Measurements from ENCODE around the gene NME4.
A peak's percentile ranks its signal among the peaks of the same experiment; 100 is the strongest.
"Not testable (repeated sequence)": the region's sequence is repeated elsewhere in the genome, so short reads cannot be mapped to it uniquely, and the experiment has no call there.

NME4 gene

GRCh38 chr16:397135-397661, at the start of gene NME4:
NME4 (plus strand) TSS chr16:397199; CDS start chr16:397223, 24 bp downstream.
- DNase-seq (ENCODE audit: low read depth in 2 of 2, low spot score in 1 of 2) = no peak

- DNase-seq (ENCODE audit: low read depth in 2 of 2, low spot score in 1 of 2) = no peak
Observed at GRCh38 chr16:347203-347602, 49.8 kb upstream of the NME4 start.

DNA sequence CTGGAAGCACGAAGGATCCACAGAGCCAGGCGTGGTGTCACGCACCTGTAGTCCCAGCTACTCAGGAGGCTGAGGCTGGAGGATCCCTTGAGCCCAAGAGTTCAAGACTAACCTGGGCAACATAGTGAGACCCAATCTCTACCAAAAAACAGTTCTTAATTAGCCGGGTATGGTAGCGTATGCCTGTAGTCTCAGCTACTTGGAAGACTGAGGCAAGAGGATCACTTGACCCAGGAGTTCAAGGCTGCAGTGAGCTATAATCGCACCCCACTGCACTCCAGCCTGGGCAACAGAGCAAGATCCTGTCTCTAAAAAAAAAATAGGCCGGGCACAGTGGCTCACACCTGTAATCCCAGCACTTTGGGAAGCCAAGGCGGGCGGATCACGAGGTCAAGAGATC, 48.5 kb upstream of the NME4 start:
- DNase-seq (ENCODE audit: low read depth in 2 of 2, low spot score in 1 of 2) = not testable (repeated sequence)

DNA sequence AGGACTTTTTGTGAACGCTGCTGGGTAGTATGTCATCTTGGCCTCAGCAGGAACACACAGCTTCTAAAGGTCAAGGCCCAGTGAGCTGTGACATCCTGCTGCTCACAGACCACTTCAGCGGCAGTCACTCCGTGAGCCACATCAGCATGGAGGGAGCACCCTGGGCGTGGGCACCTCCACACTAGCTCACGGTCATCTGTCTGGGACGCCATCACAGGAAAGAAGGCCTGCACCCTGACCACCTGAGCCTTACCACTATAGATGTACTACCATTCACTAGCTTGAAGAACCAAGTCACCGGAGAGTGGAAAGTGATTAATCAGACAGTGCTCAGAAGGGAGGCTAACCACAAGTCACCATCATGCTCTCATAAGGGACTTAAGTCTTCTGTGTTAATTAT, 47.8 kb upstream of the NME4 start:
- DNase-seq (ENCODE audit: low read depth in 2 of 2, low spot score in 1 of 2) = no peak

DNA sequence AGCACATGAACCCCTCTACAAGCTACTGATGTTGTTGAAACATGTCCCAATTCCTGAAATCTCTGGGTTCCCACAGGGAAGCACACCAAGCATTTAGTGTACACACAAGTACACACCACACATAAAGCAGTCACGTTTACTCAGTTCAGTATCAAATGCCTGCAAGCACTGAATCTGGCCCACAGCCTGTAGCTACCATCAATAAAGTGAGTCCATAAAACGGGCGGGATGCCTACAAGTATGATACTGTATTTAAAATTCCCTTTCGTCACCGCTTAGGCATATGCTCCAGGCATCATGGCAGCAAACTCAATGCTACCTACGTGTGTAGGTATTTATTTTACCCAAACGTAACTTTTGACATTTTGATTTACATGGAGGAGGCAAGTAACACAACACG, 46.8 kb upstream of the NME4 start:
- no peak for DNase-seq (ENCODE audit: low read depth in 2 of 2, low spot score in 1 of 2)

DNA sequence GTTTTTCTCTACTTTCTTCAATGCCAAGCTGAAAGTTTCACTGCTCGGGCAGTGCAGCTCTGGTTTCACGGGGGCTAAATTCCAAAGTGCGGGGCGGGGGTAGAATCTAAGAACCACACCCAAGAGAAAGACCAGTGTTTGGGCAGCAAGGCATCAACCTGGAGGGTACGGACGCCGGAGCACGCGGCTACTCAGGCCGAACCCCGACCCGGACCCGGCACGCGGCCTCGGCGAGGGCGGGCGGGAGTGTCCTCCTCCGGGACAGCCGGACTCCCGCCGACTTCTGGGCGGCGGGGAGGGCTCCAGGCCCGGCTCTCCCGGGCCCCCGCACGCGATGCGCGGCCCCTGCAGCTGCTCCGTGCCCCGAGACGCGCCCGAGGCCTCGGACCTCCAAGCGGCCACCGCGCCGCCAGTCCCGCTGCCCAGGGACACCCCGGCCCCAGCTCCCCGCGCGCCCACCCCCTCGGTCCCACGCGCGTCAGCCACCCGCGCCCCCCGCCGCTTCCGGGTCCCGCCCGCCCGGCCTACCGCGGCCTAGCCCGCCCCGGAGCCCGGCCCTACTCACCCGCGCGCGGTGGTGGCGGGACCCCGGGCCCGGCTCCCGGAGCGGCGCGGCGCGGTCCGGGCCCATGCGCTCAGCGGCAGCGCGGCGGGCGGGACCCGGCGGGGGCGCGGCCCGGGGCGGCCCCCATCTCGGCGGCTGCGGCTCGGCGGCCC, 45.0 kb upstream of the NME4 start:
- DNase-seq (ENCODE audit: low read depth in 2 of 2, low spot score in 1 of 2) = no peak

GRCh38 chr16:352547-353403, 44.2 kb upstream of the NME4 start, which contains the start of gene AXIN1:
AXIN1 (minus strand) TSS chr16:352723; CDS start chr16:347025, 5,698 bp downstream.
- DNase-seq (ENCODE audit: low read depth in 2 of 2, low spot score in 1 of 2) = peak; percentile 100

DNA sequence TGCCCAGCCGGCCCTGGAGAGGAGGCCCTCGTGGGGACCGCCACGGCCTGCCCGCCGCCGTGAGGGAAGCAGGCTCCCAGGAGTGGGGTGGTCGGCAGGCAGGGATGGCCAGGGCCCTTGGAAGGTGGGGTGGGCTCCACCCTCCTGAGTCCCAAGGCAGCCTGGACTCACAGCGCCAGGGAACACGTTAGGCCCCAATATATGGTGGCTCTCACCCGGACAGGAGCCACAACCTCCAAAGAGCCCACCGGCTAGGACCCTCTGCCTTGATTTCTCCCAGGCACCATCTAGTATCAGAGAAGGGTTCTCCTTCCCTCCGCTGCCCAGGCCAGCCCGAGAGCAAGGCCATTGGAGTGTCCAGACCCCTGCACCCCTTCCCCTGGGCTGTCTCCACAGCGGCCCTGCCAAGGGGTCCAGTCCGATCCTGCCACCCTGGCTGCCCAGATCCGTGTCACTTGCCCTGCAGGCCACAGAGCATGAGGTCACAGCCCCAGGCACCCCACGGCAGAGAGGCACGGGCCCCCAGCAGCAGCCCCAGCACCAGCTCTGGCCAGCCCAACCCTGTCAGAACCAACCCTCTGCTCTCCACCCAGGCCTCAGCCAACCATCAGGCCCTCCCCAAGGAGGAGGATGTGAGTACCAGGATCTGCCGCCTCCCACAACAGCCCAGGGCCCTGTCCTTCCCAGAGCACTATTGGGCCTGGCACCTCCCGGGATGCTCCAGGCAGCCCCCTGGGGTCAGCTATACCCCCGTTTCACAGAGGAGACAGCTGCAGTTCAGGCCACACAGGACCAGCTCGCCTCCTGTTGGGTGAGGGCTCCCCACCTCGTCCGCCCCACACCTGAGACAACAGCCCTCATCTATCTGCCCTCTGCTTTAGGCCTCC, 43.4 kb upstream of the NME4 start:
- DNase-seq (ENCODE audit: low read depth in 2 of 2, low spot score in 1 of 2) = no peak

DNA sequence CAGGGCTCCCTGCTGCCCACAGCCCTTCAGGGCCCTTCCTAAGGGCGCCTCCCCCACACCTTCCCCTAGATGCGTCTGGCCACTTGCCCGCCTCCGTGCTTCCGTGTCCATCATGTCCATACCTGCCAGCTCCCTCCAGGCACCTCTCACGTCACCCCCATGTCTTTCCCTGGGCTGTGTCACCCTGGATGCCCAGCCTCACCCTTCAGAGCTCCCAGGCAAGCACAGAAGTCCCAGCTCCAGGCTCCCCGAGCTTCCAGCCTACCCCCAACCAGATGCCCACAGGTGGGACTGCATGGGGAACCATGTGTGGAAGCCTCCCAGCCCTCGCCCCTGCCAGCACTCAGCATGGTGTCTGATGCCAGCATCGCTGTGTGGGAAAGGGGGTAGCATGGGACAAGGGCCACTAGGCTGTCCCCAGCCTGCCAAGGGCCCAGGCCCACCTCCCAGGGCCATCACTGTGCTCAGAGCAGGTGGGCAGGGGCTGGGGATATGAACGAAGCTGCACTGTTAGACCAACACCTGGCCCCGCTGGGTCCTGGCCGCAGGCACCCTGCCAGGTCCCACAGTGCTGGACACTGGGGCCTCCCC, 42.6 kb upstream of the NME4 start:
- no peak for DNase-seq (ENCODE audit: low read depth in 2 of 2, low spot score in 1 of 2)

DNA sequence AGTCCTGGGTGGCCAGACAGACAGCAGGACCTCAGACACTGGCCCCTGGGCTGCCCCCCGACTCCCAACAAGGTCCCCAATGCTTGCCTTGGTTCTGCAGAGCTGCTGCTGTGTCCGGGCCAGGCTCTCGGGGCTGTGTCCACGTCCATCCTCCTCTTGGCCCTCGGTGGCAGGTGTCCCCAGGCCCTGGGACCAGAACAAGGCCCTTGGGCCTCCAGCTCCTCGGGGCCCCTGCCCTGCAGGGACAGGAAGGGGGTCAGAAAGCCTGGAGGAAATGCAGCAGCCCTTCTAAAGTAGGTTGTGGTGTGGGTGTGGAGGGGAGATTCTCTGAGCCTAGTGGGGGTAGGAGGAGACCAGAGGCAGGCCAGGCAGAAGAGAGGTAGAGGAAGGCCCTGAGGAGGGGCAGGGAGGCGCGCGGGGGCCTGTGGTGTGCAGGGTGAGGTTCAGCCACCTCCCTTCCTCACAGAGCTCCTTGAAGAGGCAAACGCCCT, 42.0 kb upstream of the NME4 start:
- DNase-seq (ENCODE audit: low read depth in 2 of 2, low spot score in 1 of 2) = peak in 1 of 2 donors; percentile 38

- DNase-seq (ENCODE audit: low read depth in 2 of 2, low spot score in 1 of 2) = no peak
Observed at GRCh38 chr16:356741-357140, 40.3 kb upstream of the NME4 start.

DNA sequence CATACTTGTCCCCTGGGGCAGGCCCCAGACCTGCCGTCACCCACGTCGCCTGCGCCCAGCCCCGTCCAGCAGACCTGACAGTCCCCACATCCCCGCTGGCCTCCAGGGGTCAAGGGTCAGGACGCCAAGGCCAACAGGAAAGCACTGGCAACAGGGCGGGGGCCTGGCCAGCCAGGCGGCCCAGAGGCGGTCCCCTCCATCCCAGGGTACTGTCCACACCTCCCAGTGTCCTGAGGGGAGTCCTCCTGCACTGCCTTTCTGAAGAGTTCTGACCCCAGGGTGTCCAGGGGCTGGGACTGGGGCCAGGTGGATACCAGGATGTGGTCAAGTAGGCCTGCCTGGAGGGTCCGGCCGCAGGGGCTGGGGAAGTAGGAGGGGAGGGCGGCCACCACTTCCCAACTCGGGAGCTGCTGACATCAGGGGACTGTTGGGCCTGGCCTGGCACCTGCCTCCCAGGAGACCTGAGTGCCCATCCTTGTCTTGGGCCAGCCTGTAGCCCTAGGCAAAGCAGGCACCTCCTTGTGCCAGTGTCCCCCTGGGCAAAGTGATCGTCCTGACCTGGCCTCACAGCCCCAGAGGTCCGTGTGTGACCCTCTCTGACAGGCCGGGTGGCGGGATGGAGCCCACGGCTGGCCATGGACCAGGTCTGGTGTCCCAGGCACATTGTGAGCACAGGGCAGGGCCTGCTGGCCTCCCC, 37.8 kb upstream of the NME4 start:
- no peak for DNase-seq (ENCODE audit: low read depth in 2 of 2, low spot score in 1 of 2)

GRCh38 chr16:359871-360697, 36.9 kb upstream of the NME4 start:
- DNase-seq (ENCODE audit: low read depth in 2 of 2, low spot score in 1 of 2) = no peak

- no peak for DNase-seq (ENCODE audit: low read depth in 2 of 2, low spot score in 1 of 2)
Observed at GRCh38 chr16:360698-361336, 36.2 kb upstream of the NME4 start.

GRCh38 chr16:361341-361871, 35.6 kb upstream of the NME4 start:
- no peak for DNase-seq (ENCODE audit: low read depth in 2 of 2, low spot score in 1 of 2)

DNA sequence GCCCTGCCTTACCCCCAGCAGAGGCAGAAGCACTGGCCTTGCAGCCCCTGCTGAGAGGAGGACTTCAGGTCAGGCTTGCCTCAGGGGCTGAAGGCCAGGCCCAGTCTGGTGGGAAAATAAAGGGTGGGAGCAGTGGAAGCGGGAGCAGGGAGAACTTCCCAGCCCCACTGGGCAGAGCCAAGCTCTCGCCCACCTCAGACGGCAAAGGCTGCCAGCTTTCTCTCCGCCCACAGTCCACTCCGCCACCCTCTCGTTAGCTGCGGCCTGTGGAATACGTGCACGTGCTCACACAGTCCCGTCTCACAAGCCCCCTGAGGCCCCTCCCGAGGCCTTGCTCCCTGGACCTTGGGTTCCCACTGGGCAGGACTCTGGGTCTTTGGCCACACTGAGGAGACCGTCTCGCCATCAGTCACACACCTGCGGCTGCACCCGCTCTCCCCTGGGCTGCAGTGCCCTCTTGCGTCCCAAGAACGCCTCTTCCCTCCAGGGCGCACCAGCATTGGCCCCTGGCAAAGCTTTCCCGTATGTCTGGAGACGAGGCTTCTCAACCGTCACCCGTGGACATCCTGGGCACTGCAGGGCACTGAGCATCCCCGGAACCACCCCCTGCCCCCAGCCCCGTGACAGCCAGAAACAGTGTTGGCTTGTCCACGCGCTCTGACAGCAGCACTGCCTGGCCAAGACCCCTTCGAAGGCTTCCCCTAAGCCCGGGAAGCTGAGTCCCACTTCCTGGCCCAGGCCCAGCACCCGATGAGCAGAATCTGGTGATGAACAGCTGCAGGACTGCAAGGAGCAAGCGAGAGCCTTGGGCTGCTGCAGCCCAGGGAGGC, 34.9 kb upstream of the NME4 start:
- DNase-seq (ENCODE audit: low read depth in 2 of 2, low spot score in 1 of 2) = peak in 1 of 2 donors; percentile 57

- not testable (repeated sequence) for DNase-seq (ENCODE audit: low read depth in 2 of 2, low spot score in 1 of 2)
Observed at GRCh38 chr16:362702-362999, 34.3 kb upstream of the NME4 start.

Measured in stimulated activated CD8-positive, alpha-beta memory T cell treated with anti-CD3 and anti-CD28 coated beads, Interleukin-4, amount 100 ng/mL, for 1 hour (primary cell).